Activated T-cell treated with anti-CD3 and anti-CD28 coated beads, Interleukin-2, amount 50 U/mL, for 48 hours (primary cell): Measurements from ENCODE around the gene BEAN1.
"Not testable (repeated sequence)": the region's sequence is repeated elsewhere in the genome, so short reads cannot be mapped to it uniquely, and the experiment has no call there.

ENCODE experiments used
- DNase-seq, 2 experiments: peaks; one replicate each; pipeline ENCODE4 v3.0.0-alpha.2; 2020

BEAN1 gene

GRCh38 chr16:66441586-66442375 lies 14.7 kb downstream of the BEAN1 start:
- DNase-seq, result no peak

GRCh38 chr16:66442502-66443268 lies 15.6 kb downstream of the BEAN1 start:
- DNase-seq, result no peak

GRCh38 chr16:66443269-66443652 lies 16.2 kb downstream of the BEAN1 start:
- no peak for DNase-seq

GRCh38 chr16:66444049-66444481 lies 17.0 kb downstream of the BEAN1 start:
- DNase-seq, result no peak

- no peak for DNase-seq
These were observed 19.6 kb downstream of the BEAN1 start for GRCh38 chr16:66446737-66447136.

GRCh38 chr16:66447491-66447890 lies 20.4 kb downstream of the BEAN1 start:
- DNase-seq, result no peak

- DNase-seq, result no peak
These were observed 24.5 kb downstream of the BEAN1 start for GRCh38 chr16:66451548-66451947.

- not testable (repeated sequence) for DNase-seq
These were observed 26.1 kb downstream of the BEAN1 start for GRCh38 chr16:66453230-66453629.

- DNase-seq, result no peak
These were observed 27.7 kb downstream of the BEAN1 start for GRCh38 chr16:66454751-66455150.

- no peak for DNase-seq
These were observed 28.9 kb downstream of the BEAN1 start for GRCh38 chr16:66455970-66456369.

GRCh38 chr16:66457888-66458287 lies 30.8 kb downstream of the BEAN1 start:
- no peak for DNase-seq

GRCh38 chr16:66458292-66458691 lies 31.2 kb downstream of the BEAN1 start:
- DNase-seq, result no peak

- no peak for DNase-seq
These were observed 31.8 kb downstream of the BEAN1 start for GRCh38 chr16:66458853-66459252.

GRCh38 chr16:66459878-66460277 lies 32.8 kb downstream of the BEAN1 start:
- no peak for DNase-seq

- DNase-seq, result no peak
These were observed 33.6 kb downstream of the BEAN1 start for GRCh38 chr16:66460703-66461102.

GRCh38 chr16:66462912-66463311 lies 35.8 kb downstream of the BEAN1 start:
- no peak for DNase-seq

GRCh38 chr16:66465946-66466345 lies 38.9 kb downstream of the BEAN1 start:
- DNase-seq, result not testable (repeated sequence)

- not testable (repeated sequence) for DNase-seq
These were observed 39.5 kb downstream of the BEAN1 start for GRCh38 chr16:66466636-66467035.

- no peak for DNase-seq
These were observed 40.5 kb downstream of the BEAN1 start for GRCh38 chr16:66467611-66468010.

GRCh38 chr16:66468321-66468965 lies 41.3 kb downstream of the BEAN1 start:
- DNase-seq, result no peak

- DNase-seq, result no peak
These were observed 42.3 kb downstream of the BEAN1 start for GRCh38 chr16:66469291-66469946.

GRCh38 chr16:66469947-66470546 lies 43.0 kb downstream of the BEAN1 start:
- no peak for DNase-seq

GRCh38 chr16:66470556-66470955 lies 43.5 kb downstream of the BEAN1 start:
- no peak for DNase-seq
